ENCODE measurements around the gene AK5.
A peak's percentile ranks its signal among the peaks of the same experiment; 100 is the strongest.

AK5 gene

DNA sequence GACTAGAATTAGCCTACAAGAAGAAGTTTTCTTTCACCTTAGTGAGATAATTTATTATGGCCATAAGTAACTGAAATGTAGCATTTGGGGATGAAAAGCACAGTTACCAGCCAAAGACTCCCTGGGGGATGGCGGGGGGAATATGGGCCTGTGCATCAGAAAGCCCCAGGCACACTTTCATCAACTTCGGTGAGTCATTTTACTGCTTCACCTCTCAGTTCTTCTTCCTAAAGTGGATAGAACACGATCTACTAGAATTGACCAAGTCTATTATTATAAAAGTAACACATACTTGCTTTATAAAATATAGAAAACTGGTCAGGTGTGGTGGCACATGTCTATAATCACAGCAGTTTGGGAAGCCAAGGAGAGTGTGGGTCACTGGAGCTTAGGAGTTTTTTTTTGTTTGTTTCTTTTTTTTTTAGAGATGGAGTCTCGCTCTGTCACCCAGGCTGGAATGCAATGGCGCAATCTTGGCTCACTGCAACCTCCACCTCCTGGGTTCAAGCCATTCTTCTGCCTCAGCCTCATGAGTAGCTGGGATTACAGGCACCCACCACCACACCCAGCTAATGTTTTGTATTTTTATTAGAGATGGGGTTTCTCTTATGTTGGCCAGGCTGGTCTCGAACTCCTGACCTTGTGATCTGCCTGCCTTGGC is 258.8 kb downstream of the AK5 start:
- peak overlapping the region; percentile 88 for H3K27ac ChIP-seq (ENCODE audit: poor library complexity, severe bottlenecking)
- H3K36me3 ChIP-seq (ENCODE audit: low read depth), result no peaks in the 10 kb centered on the region
- H3K4me3 ChIP-seq (ENCODE audit: severe bottlenecking), result no peak overlapping the region
- peaks cover 41% of the 10 kb centered on the region for H3K4me1 ChIP-seq (ENCODE audit: insufficient read depth, poor library complexity, severe bottlenecking)
- H3K9me3 ChIP-seq (ENCODE audit: severe bottlenecking), result no peaks in the 10 kb centered on the region
- DNase-seq (ENCODE audit: low spot score), result no peak
- no peak for TF ChIP-seq CTCF (IDR thresholded peaks at IDR 0.05; ENCODE audit: poor library complexity, severe bottlenecking)
- peak; percentile 32; the same call in 2 of the 3 replicates for ATAC-seq (ENCODE audit: low read depth)
- H3K27me3 ChIP-seq (ENCODE audit: insufficient read depth, poor library complexity, severe bottlenecking), result no peaks in the 10 kb centered on the region

GRCh38 chr1:77541162-77541545 is 259.3 kb downstream of the AK5 start:
- H3K27me3 ChIP-seq (ENCODE audit: insufficient read depth, poor library complexity, severe bottlenecking), result no peaks in the 10 kb centered on the region
- peaks cover 41% of the 10 kb centered on the region for H3K4me1 ChIP-seq (ENCODE audit: insufficient read depth, poor library complexity, severe bottlenecking)
- TF ChIP-seq CTCF (IDR thresholded peaks at IDR 0.05; ENCODE audit: poor library complexity, severe bottlenecking), result no peak
- ATAC-seq (ENCODE audit: low read depth) (no peak), DNase-seq (ENCODE audit: low spot score) (no peak)
- no peaks in the 10 kb centered on the region for H3K9me3 ChIP-seq (ENCODE audit: severe bottlenecking)
- no peaks in the 10 kb centered on the region for H3K36me3 ChIP-seq (ENCODE audit: low read depth)
- H3K27ac ChIP-seq (ENCODE audit: poor library complexity, severe bottlenecking), result peak overlapping the region; percentile 88
- H3K4me3 ChIP-seq (ENCODE audit: severe bottlenecking), result no peak overlapping the region

DNA sequence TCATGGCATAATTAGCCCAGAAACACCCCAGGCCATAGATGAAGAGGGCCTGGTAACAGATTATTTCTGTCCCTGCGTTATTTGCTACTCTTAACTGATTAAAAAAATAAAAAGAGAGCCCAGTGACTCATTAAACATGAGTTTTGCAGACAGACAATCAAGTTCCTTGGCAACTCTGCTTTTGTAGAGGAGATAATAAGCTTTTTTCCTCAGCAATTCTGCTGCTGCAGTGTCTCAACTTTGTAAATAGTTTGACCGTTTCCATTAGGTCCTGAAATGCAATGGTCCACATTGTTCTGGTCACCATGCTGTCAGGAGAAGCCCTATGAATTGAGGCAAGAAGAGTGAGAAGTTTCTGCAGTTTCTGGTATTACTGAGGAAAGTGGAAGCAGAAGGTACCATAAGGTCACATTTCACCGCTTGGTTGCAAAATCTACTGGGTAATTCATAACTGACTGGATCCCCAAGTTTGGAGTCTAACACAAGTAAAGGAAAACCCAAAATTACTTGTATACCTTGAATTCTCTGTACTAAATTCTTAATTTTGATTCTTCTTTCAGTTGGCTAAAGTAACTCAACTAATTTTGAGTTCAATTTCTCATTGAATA is 261.1 kb downstream of the AK5 start:
- no peak overlapping the region for H3K4me3 ChIP-seq (ENCODE audit: severe bottlenecking)
- H3K27me3 ChIP-seq (ENCODE audit: insufficient read depth, poor library complexity, severe bottlenecking), result no peaks in the 10 kb centered on the region
- no peak for TF ChIP-seq CTCF (IDR thresholded peaks at IDR 0.05; ENCODE audit: poor library complexity, severe bottlenecking)
- H3K4me1 ChIP-seq (ENCODE audit: insufficient read depth, poor library complexity, severe bottlenecking), result peaks cover 29% of the 10 kb centered on the region
- H3K9me3 ChIP-seq (ENCODE audit: severe bottlenecking), result no peaks in the 10 kb centered on the region
- DNase-seq (ENCODE audit: low spot score) (no peak), ATAC-seq (ENCODE audit: low read depth) (no peak)
- H3K27ac ChIP-seq (ENCODE audit: poor library complexity, severe bottlenecking), result no peak overlapping the region
- no peaks in the 10 kb centered on the region for H3K36me3 ChIP-seq (ENCODE audit: low read depth)

DNA sequence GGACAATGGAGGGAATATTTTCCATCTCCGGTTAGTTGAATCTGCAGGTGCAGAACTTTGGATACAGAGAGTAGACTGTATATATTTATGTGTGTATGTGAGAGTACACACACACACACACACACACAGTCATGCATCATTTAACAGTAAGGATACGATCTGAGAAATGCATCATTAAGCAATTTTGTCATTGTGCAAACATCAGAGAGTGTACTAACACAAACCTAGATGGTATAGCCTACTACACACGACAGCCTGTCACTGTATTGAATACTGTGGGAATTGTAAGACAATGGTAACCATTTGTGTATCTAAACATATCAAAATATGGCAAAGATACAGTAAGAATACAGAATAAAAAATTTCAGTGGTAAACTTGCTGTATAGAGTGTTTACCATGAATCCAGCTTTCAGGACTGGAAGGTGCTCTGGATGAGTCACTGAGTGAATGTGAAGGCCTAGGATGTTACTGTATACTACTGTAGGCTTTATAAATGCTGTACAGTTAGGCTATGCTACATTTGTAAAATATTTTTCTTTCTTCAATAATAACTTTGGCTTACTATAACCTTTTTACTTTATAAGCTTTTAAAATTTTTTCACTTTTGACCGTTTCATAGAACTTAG is 262.1 kb downstream of the AK5 start:
- ATAC-seq (ENCODE audit: low read depth), result peak; percentile 33; the same call in 2 of the 3 replicates
- no peak for TF ChIP-seq CTCF (IDR thresholded peaks at IDR 0.05; ENCODE audit: poor library complexity, severe bottlenecking)

DNA sequence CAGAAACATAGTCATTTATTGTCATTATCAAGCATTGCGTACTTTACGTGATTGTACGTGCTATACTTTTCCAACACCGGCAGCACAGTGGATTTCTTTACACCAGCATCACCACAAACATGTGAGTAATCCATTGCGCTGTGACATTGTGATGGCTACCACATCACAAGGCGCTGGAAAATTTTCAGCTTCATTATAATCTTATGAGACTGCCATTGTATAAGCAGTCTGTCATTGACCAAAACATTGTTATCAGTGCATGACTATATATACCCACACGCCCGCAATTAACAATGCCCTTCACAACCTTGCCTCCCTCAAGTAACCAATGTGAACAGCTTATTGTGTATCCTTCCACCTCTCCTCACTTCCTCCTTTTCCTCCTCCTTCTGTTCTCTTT is 263.0 kb downstream of the AK5 start:
- Histone ChIP-seq H3K27ac (ENCODE audit: poor library complexity, severe bottlenecking) (no peak overlapping the region), H3K9me3 (ENCODE audit: severe bottlenecking) (no peaks in the 10 kb centered on the region), H3K27me3 (ENCODE audit: insufficient read depth, poor library complexity, severe bottlenecking) (no peaks in the 10 kb centered on the region), H3K36me3 (ENCODE audit: low read depth) (no peaks in the 10 kb centered on the region), H3K4me3 (ENCODE audit: severe bottlenecking) (no peak overlapping the region), H3K4me1 (ENCODE audit: insufficient read depth, poor library complexity, severe bottlenecking) (peaks cover 14% of the 10 kb centered on the region)
- TF ChIP-seq CTCF (IDR thresholded peaks at IDR 0.05; ENCODE audit: poor library complexity, severe bottlenecking), result no peak
- DNase-seq (ENCODE audit: low spot score) (no peak), ATAC-seq (ENCODE audit: low read depth) (no peak)

More for the DNA sequence above, 262.1 kb downstream of the AK5 start:
- no peaks in the 10 kb centered on the region for H3K9me3 ChIP-seq (ENCODE audit: severe bottlenecking)
- no peaks in the 10 kb centered on the region for H3K36me3 ChIP-seq (ENCODE audit: low read depth)
- H3K27me3 ChIP-seq (ENCODE audit: insufficient read depth, poor library complexity, severe bottlenecking), result no peaks in the 10 kb centered on the region
- no peak for DNase-seq (ENCODE audit: low spot score)
- H3K27ac ChIP-seq (ENCODE audit: poor library complexity, severe bottlenecking), result no peak overlapping the region
- H3K4me1 ChIP-seq (ENCODE audit: insufficient read depth, poor library complexity, severe bottlenecking), result peaks cover 23% of the 10 kb centered on the region
- no peak overlapping the region for H3K4me3 ChIP-seq (ENCODE audit: severe bottlenecking)

Data from RWPE2 (cell line).